IPS DF 4.7 (cell line): ENCODE results near the gene AP1S3.
"Not testable (repeated sequence)": the region's sequence is repeated elsewhere in the genome, so short reads cannot be mapped to it uniquely, and the experiment has no call there.

Experiments
- DNase-seq: peaks from one replicate; pipeline ENCODE4 v3.0.0-alpha.2; 2013; ENCODE audit warnings: low spot score; ENCODE audit errors: extremely low read depth

AP1S3 gene

GRCh38 chr2:223837287-223838061 lies at the start of gene AP1S3:
AP1S3 (minus strand) TSS chr2:223837582; CDS start chr2:223837450, 132 bp downstream.
- no peak for DNase-seq

GRCh38 chr2:223887127-223887526 lies 49.7 kb upstream of the AP1S3 start:
- no peak for DNase-seq

- DNase-seq = no peak
Observed at GRCh38 chr2:223886726-223887125, 49.3 kb upstream of the AP1S3 start.

- no peak for DNase-seq
Observed at GRCh38 chr2:223884399-223884798, 47.0 kb upstream of the AP1S3 start.

- no peak for DNase-seq
Observed at GRCh38 chr2:223882715-223883114, 45.3 kb upstream of the AP1S3 start.

- DNase-seq = no peak
Observed at GRCh38 chr2:223880796-223881195, 43.4 kb upstream of the AP1S3 start.

- DNase-seq = no peak
Observed at GRCh38 chr2:223877721-223878410, 40.5 kb upstream of the AP1S3 start.

GRCh38 chr2:223873672-223874071 lies 36.3 kb upstream of the AP1S3 start:
- DNase-seq = no peak

GRCh38 chr2:223872772-223873171 lies 35.4 kb upstream of the AP1S3 start:
- not testable (repeated sequence) for DNase-seq

GRCh38 chr2:223871661-223872060 lies 34.3 kb upstream of the AP1S3 start:
- DNase-seq = not testable (repeated sequence)

- DNase-seq = no peak
Observed at GRCh38 chr2:223870840-223871611, 33.6 kb upstream of the AP1S3 start.

GRCh38 chr2:223868005-223868404 lies 30.6 kb upstream of the AP1S3 start:
- DNase-seq = no peak

- DNase-seq = no peak
Observed at GRCh38 chr2:223865907-223866508, 28.6 kb upstream of the AP1S3 start.

- DNase-seq = no peak
Observed at GRCh38 chr2:223865124-223865523, 27.7 kb upstream of the AP1S3 start.

GRCh38 chr2:223863491-223863890 lies 26.1 kb upstream of the AP1S3 start:
- no peak for DNase-seq

GRCh38 chr2:223860809-223861738 lies 23.7 kb upstream of the AP1S3 start:
- DNase-seq = no peak

- DNase-seq = no peak
Observed at GRCh38 chr2:223859070-223859469, 21.7 kb upstream of the AP1S3 start.

GRCh38 chr2:223856584-223856983 lies 19.2 kb upstream of the AP1S3 start:
- no peak for DNase-seq

GRCh38 chr2:223856021-223856420 lies 18.6 kb upstream of the AP1S3 start:
- no peak for DNase-seq

GRCh38 chr2:223855426-223855825 lies 18.0 kb upstream of the AP1S3 start:
- no peak for DNase-seq

GRCh38 chr2:223854741-223855140 lies 17.4 kb upstream of the AP1S3 start:
- DNase-seq = no peak
